Right forelimb (tissue), 1 donor: ENCODE measurements around the gene NKD1.

Source experiments
- DNase-seq: peaks from one replicate; pipeline ENCODE4 v3.0.0-alpha.2; 2018

Gene NKD1

DNA sequence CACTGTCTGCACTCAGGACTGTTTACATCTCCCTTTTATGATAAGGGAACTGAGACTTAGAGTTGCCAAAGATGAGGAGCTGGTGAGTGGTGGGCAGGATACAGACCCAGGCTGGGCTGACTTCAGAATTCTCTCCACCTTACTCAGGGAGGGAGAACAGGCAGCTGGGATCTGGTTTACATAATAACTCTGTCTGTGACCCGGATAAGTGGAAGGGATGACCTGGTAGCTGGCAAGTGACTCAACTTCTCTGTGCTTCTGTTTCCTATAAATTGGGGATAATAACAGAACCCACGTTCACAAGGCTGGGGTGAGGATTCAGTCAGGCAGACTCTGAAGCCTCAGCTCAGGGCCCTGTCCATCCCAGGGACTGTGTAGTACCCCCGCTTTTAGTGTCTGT, 130.3 kb downstream of the NKD1 start:
- DNase-seq: no peak

GRCh38 chr16:50679266-50679665, 131.1 kb downstream of the NKD1 start:
- DNase-seq: no peak

DNA sequence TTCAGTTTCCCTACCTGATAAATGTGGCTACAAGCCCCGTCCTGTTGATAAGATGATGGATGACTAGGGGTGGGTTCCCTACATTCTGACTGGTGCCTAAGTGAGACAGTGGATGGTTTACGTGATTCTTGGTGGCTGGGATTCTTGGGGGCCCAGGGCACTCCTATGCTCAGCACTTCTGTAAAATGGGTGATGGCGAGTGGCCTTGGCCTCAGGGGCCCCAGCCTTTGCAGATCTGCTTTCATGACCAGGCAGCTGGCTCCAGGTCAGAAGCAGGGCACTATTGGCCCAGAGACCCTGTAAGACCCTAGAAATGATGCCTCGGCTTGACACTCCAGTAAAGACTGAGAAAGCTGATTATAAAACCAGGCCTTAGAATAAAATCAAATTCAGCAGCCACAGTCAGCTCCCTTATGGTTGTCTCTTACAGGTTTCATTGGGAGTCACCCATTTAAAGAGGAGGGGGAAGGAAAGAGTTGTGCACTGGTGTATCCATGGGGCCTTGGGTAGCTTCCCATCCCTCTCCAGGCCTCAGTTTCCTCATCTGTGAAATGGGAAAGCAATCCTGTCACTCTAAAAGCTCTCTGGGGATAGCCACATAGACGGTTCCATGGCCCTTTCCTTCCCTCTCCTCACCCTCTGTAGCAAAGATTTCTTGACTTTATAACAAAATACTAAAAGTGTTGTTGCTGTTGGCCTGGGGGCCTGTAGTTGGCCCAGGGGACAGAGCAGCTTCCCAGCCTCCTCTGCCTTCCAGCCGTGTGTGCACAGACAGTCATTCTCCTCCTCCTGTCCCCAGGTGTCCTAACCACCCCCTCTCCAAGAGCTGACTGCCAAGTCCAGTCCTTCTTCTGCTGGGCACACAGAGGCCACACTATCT, 131.7 kb downstream of the NKD1 start:
- no peak for DNase-seq

GRCh38 chr16:50680556-50680893, 132.3 kb downstream of the NKD1 start:
- DNase-seq: no peak

GRCh38 chr16:50681021-50681885, 133.1 kb downstream of the NKD1 start, which contains the start of gene SNX20:
Gene SNX20, minus strand, starts transcription at chr16:50681312. Its CDS starts 3,786 bp downstream, at chr16:50677526.
- no peak for DNase-seq

DNA sequence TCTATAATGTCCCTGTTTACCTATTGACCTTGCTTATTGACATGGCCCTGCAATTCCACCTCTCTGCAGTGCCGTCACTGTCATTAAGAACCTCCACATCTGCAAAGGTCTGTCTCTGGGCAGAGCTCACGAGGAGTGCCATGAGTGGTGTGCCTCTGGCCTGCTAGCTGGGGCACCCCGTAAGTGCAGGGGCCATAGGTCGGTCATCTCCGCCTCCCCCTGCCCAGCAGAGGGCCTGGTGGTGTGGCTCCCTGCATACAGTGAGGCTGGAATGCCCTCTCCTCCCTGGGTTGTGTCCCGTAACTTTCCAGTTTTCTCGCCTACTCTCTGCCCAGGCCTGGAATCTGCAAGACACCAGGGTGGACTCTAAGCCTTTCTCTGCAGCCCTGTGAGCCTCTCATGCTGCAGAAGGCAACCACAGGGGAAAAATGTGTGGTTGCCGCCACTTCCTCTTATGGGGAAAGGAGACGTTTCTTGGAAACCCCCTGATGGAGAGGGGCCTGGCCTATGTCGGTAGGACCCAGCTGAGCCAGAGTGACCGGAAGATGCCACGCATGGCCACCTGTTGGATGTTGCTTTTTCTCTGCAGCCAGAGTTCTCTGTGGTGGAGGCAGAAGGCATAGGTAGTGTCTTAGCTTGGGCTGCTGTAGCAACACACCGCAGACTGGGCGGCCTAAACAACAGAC, 135.6 kb downstream of the NKD1 start:
- no peak for DNase-seq

GRCh38 chr16:50684823-50685461, 136.7 kb downstream of the NKD1 start:
- DNase-seq: no peak

- DNase-seq: no peak
Observed at GRCh38 chr16:50685462-50686063, 137.4 kb downstream of the NKD1 start.

GRCh38 chr16:50688083-50688482, 139.9 kb downstream of the NKD1 start:
- DNase-seq: no peak

DNA sequence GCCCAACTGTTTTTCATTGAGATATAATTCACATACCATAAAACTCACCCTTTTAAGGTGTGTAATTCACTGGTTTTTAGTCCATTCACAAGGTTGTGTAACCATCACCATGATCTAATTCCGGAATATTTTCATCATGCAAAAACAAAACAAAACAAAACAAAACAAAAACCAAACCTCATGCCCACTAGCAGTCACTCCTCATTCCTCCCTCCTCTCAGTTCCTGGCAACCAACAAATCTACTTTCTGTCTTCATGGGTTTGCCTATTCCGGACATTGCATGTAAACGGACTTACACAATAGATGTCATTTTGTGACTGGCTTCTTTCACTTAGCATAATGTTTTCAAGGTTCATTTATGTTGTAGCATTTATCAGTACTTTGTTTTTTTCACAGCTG, 140.7 kb downstream of the NKD1 start:
- DNase-seq: no peak

DNA sequence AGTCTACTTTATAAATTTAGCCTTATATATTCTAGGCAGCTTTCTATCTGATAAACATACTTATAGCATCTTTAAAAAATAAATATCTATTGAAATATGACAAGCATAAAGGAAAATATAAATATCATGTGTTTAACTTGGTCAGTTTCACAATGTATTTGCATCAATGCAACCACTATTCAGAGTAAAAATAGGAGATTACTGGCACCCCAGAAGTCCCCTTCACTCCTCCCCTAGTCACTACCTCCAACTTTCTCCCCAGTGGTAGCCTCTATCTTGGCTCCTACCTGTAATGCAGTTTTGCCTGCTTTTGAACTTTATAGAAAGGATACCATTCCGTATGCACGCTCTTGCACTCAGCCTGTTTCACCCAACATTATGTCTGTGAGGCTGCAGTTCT, 142.0 kb downstream of the NKD1 start:
- DNase-seq: no peak

DNA sequence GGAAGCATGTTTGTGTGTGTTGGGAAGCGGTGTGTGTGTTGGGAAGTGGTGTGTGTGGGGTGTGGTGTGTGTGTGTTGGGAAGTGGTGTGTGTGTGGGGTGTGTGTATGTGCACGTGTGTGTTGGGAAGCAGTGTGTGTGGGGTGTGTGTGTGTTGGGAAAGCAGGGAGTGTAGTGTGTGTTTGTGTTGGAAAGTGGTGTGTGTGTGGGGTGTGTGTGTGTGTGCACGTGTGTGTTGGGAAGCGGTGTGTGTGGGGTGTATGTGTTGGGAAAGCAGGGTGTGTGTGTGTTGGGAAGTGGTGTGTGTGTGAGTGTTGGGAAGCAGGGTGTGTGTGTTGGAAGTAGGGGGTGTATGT, 144.4 kb downstream of the NKD1 start:
- no peak for DNase-seq

GRCh38 chr16:50692999-50693781, 145.0 kb downstream of the NKD1 start, which contains the start of gene NOD2:
Gene NOD2, plus strand, starts transcription at chr16:50693606. Its CDS starts 5,890 bp downstream, at chr16:50699496.
- no peak for DNase-seq

DNA sequence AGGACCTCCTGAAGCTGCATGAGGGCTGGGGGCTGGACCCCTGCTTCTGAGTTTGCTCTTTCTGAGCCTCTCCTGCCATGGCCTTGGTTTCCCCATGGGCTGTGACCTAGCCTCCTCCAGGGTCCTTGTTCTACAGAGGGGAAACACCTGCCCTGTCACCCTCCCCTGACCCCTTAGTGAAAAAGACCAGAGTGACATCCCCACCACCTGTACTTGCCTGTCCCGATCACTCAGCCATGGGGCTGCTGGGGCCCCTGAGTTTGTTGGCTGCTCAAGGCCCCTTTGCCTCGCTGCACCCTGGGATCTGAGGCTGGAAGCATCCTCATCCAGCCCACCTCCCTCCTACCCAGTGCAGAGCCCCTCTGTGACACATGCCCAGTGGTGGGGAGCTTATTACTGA, 146.0 kb downstream of the NKD1 start:
- DNase-seq: no peak

DNA sequence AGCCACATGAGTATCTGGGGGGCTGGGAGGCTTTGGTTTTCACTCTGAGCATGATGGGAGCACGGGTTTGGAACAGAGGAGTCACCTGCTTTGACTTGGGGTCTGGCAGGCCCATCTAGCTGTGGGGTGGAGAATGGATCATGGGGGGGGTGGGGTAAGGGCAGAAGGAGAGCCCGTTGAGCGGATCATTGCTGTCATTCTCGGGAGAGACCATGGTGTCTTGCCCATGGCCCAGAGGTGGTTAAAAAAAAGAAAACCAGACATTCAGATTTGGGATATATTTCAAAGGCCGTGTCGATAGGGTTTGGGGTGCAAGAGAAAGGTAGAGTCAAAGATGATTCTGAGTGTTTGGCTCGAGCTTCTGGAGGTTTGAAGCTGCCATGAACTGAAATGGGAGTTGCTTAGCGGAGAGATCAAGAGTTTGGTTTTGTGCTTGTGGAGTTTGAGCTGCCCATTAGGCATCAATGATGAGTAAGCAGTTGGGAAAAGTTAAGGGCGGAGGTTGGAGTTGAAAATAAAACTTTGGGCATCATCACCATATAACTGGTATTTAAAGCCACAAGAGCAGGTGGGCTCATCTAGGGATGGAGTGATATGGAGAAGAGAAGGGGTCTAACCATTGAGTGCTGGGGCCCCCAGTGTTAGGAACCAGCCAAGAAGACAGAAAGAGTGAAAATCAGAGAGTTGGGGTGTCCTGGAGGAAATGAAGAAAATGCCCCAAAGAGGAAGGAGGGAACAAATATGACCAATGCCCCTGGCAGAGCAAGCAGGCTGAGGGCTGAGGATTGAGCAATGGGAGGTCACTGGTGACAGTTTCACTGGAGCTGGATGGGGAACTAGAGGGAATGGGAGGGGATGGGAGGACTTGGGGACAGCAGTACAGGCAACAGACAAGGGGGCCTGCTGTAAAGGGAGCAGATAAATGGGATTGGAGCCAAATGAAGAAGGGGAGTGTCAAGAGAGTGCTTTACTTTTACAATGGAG, 147.1 kb downstream of the NKD1 start:
- DNase-seq: no peak

DNA sequence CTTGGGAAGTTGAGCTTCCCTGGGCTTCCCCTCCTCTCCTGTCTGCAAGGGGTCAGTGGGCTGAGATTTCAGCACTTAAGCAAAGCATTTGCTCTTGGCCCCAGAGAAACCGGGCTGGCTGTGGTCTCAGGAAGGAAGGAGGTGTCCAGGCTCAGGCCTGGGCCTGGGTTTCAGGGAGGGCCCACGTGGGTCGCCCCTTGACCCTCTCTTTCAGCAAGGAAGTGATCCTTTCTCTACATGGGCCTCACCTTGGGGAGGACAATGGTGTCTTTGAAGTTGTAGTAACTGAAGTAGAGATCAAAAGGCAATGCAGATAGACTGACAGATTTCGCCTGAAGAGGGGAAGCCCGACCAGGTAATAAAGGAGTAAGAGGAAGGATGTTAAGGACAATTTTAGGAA, 147.9 kb downstream of the NKD1 start:
- DNase-seq: no peak

DNA sequence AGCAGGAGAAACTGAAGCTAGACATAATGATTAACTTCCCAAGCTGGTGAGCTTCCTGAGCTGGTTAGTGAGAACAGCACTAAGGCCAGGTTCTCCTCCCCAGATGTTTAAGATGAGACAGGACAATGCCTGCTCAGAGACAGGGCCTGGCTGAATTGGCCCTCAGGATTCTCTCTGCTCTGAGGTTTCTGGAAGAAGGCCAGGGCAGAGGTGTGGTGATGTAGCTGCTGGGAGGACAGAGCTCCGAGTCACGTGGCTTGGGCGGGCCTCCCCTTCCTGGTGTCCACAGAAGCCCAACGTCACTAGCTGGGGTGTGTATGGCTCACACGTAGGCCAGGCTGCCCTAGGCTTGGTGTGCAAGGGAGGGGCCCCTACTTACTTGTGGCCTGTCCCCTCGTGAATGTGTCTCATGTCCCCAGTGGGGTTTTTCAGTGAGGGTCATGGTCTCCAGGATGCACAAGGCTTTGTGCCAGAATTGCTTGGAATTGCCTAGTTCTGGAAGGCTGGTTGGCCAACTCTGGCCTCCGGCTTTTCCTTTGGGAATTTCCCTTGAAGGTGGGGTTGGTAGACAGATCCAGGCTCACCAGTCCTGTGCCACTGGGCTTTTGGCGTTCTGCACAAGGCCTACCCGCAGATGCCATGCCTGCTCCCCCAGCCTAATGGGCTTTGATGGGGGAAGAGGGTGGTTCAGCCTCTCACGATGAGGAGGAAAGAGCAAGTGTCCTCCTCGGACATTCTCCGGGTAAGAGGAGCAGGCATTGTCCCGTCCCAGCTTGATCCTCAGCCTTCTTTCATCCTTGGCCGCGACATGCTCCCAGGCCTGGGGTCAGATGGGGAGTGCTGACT, 148.6 kb downstream of the NKD1 start:
- no peak for DNase-seq

DNA sequence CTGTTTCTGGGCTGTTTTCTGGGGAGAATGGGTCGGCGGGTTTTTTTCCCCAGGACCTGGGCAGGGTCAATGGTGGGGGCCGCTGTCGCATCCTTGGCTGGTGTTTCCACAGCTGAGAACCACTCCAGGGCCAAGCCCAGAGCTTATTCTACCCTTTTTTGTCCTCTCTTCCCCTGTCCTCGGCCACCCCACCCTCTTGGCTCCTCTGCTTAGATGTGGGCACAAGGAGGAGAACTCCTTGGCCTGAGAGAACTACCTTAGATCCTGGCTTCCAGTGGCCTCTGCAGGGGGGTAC, 149.2 kb downstream of the NKD1 start:
- no peak for DNase-seq
